KMS-11 (cell line): ENCODE data around the gene ANAPC16.
A peak's percentile ranks its signal among the peaks of the same experiment; 100 is the strongest.

Source experiments
- H2AFZ ChIP-seq: fragments of 200-600 bp; sonication (generic); 2 replicates; pipeline ENCODE4 v1.6.1; 2016; ENCODE audit warnings: antibody characterized with exemption, mixed run types, low read depth
- H3K27ac ChIP-seq: fragments of 200-600 bp; sonication (generic); 2 replicates; pipeline ENCODE4 v1.6.1; 2016; ENCODE audit warnings: mild to moderate bottlenecking, mixed run types
- H3K27me3 ChIP-seq: fragments of 200-600 bp; sonication (generic); 2 replicates; pipeline ENCODE4 v1.6.1; 2017; ENCODE audit warnings: mild to moderate bottlenecking, low read depth, mixed run types, moderate library complexity; ENCODE audit not compliant: insufficient read depth
- H3K36me3 ChIP-seq: fragments of 200-600 bp; sonication (generic); 2 replicates; pipeline ENCODE4 v1.6.1; 2017; ENCODE audit warnings: mild to moderate bottlenecking, mixed run types; ENCODE audit not compliant: insufficient read depth
- H3K4me1 ChIP-seq: fragments of 200-600 bp; sonication (generic); 2 replicates; pipeline ENCODE4 v1.6.1; 2016; ENCODE audit warnings: mild to moderate bottlenecking, low read depth, mixed run types; ENCODE audit not compliant: poor library complexity, severe bottlenecking
- H3K4me2 ChIP-seq: fragments of 200-600 bp; sonication (generic); 2 replicates; pipeline ENCODE4 v1.7.0; 2016; ENCODE audit warnings: mild to moderate bottlenecking, mixed run types
- H3K4me3 ChIP-seq: fragments of 200-600 bp; sonication (generic); IDR thresholded peaks from 2 replicates; pipeline ENCODE4 v1.6.1; 2017; ENCODE audit warnings: low read depth, low read length, mixed read lengths; ENCODE audit not compliant: insufficient read depth
- H3K79me2 ChIP-seq: fragments of 200-600 bp; sonication (generic); 2 replicates; pipeline ENCODE4 v1.6.1; 2016; ENCODE audit warnings: low read depth, mixed run types; ENCODE audit not compliant: insufficient read depth
- H3K9ac ChIP-seq: fragments of 200-600 bp; sonication (generic); 2 replicates; pipeline ENCODE4 v1.6.1; 2016; ENCODE audit warnings: mild to moderate bottlenecking, mixed run types
- H4K20me1 ChIP-seq: fragments of 200-600 bp; sonication (generic); 2 replicates; pipeline ENCODE4 v1.6.1; 2016; ENCODE audit warnings: mild to moderate bottlenecking, mixed run types; ENCODE audit not compliant: insufficient read depth
- CTCF ChIP-seq: fragments of 200-600 bp; sonication (generic); conservative IDR thresholded peaks from 2 replicates; pipeline ENCODE4 v1.6.1; 2017; ENCODE audit warnings: low read depth, mild to moderate bottlenecking, antibody characterized with exemption, low read length, moderate library complexity, mixed read lengths

The ANAPC16 gene

DNA sequence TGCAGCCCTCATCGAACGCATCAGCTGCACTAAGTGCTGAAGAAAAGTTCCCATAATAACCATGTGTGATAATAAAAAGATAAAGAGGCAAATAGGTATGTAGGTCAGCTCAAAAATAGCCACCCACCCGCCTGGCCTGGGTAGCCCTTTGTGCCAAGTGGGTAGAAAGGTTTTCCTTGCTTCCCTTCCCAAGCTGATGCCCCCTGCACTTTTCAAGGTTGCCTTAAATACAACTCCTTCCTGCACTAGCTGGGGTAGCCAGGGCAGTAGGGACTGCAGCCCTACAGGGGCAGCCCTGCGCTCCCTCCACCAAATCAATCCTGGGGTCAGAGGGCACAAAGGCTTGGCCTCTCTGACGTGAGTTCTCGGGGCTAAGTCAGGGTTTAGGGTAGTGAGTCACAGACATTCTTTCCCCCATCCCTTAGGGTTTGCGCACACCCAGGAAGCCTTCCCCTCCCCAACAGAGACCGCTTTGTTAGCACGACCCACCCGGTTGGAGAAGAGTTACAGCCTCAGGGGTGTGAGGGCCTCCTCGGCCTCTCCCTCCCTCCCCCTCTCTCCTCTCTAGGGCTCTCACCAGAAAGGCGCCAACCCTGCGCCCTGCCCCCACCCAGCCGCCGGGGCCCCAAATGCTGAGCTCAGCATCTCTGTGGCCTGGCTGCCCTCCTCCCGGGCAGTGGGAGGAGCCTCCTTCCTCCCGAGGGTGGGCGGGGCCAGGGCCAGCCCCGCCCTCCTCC lies 44.6 kb downstream of the ANAPC16 start:
- Histone ChIP-seq H3K9ac (peak overlapping the region; percentile 70), H4K20me1 (no peaks in the 10 kb centered on the region), H3K4me2 (peak overlapping the region; percentile 93), H3K27me3 (no peaks in the 10 kb centered on the region), H3K4me3 (no peak overlapping the region), H3K36me3 (no peaks in the 10 kb centered on the region), H3K79me2 (no peaks in the 10 kb centered on the region), H3K27ac (peak overlapping the region; percentile 93), H3K4me1 (peaks cover 98% of the 10 kb centered on the region), H2AFZ (peak overlapping the region; percentile 51)
- TF ChIP-seq CTCF: no peak

- no peak for TF ChIP-seq CTCF
These were observed 45.4 kb downstream of the ANAPC16 start for GRCh38 chr10:72260976-72261783.

DNA sequence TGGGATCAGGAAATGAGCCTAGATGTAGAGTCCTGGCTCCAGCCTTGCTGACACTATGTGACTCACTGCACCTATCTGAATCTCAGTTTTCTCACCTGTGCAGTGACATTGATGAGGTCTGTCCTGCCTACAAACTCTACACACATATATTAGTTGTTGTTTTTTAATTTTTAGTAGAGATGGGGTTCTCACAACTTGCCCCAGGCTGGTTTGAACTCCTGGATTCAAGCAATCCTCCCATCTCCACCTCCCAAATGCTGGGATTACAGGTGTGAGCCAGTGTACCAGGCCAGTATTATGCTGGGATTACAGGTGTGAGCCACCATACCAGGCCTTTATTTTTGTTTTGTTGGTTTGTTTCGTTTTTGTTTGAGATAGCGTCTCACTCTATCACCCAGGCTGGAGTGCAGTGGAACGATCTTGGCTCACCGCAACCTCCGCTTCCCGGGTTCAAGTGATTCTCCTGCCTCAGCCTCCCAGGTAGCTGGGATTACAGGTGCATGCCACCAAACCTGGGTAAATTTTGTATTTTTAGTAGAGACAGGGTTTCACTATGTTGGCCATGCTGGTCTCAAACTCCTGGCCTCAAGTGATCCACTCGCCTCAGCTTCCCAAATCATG lies 46.1 kb downstream of the ANAPC16 start:
- H3K27me3 ChIP-seq: no peaks in the 10 kb centered on the region
- H3K79me2 ChIP-seq: no peaks in the 10 kb centered on the region
- H3K27ac ChIP-seq: peak overlapping the region; percentile 93
- TF ChIP-seq CTCF: no peak
- H4K20me1 ChIP-seq: no peaks in the 10 kb centered on the region
- peaks cover 95% of the 10 kb centered on the region for H3K4me1 ChIP-seq
- H3K4me2 ChIP-seq: peak overlapping the region; percentile 93
- peak overlapping the region; percentile 51; the same call in 1 of the 2 replicates for H2AFZ ChIP-seq
- no peak overlapping the region for H3K4me3 ChIP-seq
- peak overlapping the region; percentile 70 for H3K9ac ChIP-seq
- no peaks in the 10 kb centered on the region for H3K36me3 ChIP-seq

More at GRCh38 chr10:72260976-72261783, 45.4 kb downstream of the ANAPC16 start:
- Histone ChIP-seq H3K4me1 (peaks cover 98% of the 10 kb centered on the region), H3K27me3 (no peaks in the 10 kb centered on the region), H3K9ac (peak overlapping the region; percentile 70), H3K27ac (peak overlapping the region; percentile 93), H3K79me2 (no peaks in the 10 kb centered on the region), H3K4me2 (peak overlapping the region; percentile 93), H4K20me1 (no peaks in the 10 kb centered on the region), H3K36me3 (no peaks in the 10 kb centered on the region), H2AFZ (peak overlapping the region; percentile 51; the same call in 1 of the 2 replicates), H3K4me3 (no peak overlapping the region)

GRCh38 chr10:72263613-72264241 lies 47.9 kb downstream of the ANAPC16 start:
- H3K36me3 ChIP-seq: no peaks in the 10 kb centered on the region
- H3K79me2 ChIP-seq: no peaks in the 10 kb centered on the region
- no peaks in the 10 kb centered on the region for H3K27me3 ChIP-seq
- no peak overlapping the region for H3K4me3 ChIP-seq
- H4K20me1 ChIP-seq: no peaks in the 10 kb centered on the region
- H3K27ac ChIP-seq: peak overlapping the region; percentile 93
- H3K4me1 ChIP-seq: peaks cover 77% of the 10 kb centered on the region
- H3K9ac ChIP-seq: no peak overlapping the region; the same call in 1 of the 2 replicates
- TF ChIP-seq CTCF: no peak
- H2AFZ ChIP-seq: no peak overlapping the region
- H3K4me2 ChIP-seq: peak overlapping the region; percentile 93
